ENCODE data around the gene FADS2. TPM values are rescaled to one million over a fixed set of nuclear protein-coding genes. Genes with fewer than 3 reads are reported as not detected.

The FADS2 gene
- total RNA-seq, 2 experiments from 2014 or later: 0.95 to 2.8 TPM

DNA sequence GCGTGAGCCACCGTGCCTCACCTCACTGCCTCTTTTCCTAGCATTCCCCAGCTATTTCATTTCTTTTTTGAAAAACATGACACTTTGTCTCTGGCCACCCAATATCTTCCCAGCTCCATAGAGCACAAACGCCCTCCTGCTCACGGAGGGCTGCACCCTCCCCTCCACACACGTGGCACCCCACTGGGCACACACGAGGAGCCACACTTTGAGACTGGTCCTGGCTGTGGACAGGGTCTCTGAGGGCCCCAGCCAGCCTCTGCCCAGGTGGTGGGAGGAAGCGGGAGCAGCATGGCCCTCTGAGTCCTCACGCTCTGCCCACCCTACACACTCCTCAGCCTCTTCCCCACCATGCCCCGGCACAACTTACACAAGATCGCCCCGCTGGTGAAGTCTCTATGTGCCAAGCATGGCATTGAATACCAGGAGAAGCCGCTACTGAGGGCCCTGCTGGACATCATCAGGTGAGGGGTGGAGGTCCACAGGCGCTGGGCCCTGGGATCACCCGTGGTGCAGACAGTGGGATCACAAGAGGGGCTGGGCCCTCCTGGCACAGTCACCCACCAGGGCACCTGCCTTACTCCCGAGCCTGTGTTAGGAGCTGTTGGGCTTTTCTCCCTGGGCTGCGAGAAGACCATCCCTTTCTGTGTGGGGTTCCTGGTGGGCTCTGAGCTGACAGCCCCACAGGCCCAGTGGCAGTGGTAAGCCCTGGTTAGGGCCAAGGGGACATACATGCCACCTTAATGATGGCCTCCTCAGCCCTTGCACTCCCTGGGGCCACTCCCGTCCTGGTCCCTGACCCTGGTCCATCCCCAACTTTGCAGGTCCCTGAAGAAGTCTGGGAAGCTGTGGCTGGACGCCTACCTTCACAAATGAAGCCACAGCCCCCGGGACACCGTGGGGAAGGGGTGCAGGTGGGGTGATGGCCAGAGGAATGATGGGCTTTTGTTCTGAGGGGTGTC is 37.0 kb downstream of the FADS2 start:
- ChIA-PET POLR2A (no interaction called here), CTCF (ENCODE audit: unreplicated experiment) (no interaction called here)
- intact Hi-C loops (cut with micrococcal nuclease; ENCODE audit: unreplicated experiment): no loop called here
- Histone ChIP-seq H3K36me3 (ENCODE audit: insufficient read depth, low read length) (no peaks in the 10 kb centered on the region), H3K79me2 (ENCODE audit: insufficient read depth, low read depth, low read length) (no peaks in the 10 kb centered on the region), H3K9me2 (ENCODE audit: insufficient read depth, low read length) (no peaks in the 10 kb centered on the region), H3K27ac (ENCODE audit: low read depth, low read length, poor library complexity, severe bottlenecking) (no peak overlapping the region), H4K20me1 (ENCODE audit: insufficient read depth, low read length) (no peaks in the 10 kb centered on the region), H2AFZ (ENCODE audit: low read length) (no peak overlapping the region), H3K4me1 (ENCODE audit: insufficient read depth, low read length, poor library complexity, severe bottlenecking) (no peaks in the 10 kb centered on the region), H3K9me3 (ENCODE audit: low read length) (no peaks in the 10 kb centered on the region), H3K4me2 (ENCODE audit: low read length) (no peak overlapping the region), H3K4me3 (ENCODE audit: low read depth, low read length, poor library complexity, severe bottlenecking) (no peak overlapping the region)
- BruUV-seq (replicated peaks): no TSS peak
- TF ChIP-seq, protein P1, sequence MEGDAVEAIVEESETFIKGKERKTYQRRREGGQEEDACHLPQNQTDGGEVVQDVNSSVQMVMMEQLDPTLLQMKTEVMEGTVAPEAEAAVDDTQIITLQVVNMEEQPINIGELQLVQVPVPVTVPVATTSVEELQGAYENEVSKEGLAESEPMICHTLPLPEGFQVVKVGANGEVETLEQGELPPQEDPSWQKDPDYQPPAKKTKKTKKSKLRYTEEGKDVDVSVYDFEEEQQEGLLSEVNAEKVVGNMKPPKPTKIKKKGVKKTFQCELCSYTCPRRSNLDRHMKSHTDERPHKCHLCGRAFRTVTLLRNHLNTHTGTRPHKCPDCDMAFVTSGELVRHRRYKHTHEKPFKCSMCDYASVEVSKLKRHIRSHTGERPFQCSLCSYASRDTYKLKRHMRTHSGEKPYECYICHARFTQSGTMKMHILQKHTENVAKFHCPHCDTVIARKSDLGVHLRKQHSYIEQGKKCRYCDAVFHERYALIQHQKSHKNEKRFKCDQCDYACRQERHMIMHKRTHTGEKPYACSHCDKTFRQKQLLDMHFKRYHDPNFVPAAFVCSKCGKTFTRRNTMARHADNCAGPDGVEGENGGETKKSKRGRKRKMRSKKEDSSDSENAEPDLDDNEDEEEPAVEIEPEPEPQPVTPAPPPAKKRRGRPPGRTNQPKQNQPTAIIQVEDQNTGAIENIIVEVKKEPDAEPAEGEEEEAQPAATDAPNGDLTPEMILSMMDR (conservative IDR thresholded peaks at IDR 0.05; ENCODE audit: low read length): no peak
- no peak for TF ChIP-seq EZH2phosphoT487 (IDR thresholded peaks at IDR 0.05; ENCODE audit: borderline replicate concordance, low read depth, low read length)
- DNase-seq (ENCODE audit: low spot score): no peak

DNA sequence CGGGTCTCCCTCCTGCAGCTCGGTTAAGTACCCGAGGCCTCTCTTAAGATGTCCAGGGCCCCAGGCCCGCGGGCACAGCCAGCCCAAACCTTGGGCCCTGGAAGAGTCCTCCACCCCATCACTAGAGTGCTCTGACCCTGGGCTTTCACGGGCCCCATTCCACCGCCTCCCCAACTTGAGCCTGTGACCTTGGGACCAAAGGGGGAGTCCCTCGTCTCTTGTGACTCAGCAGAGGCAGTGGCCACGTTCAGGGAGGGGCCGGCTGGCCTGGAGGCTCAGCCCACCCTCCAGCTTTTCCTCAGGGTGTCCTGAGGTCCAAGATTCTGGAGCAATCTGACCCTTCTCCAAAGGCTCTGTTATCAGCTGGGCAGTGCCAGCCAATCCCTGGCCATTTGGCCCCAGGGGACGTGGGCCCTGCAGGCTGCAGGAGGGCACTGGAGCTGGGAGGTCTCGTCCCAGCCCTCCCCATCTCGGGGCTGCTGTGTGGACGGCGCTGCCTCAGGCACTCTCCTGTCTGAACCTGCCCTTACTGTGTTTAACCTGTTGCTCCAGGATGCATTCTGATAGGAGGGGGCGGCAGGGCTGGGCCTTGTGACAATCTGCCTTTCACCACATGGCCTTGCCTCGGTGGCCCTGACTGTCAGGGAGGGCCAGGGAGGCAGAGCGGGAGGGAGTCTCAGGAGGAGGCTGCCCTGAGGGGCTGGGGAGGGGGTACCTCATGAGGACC is 38.3 kb downstream of the FADS2 start:
- DNase-seq (ENCODE audit: low spot score): no peak
- intact Hi-C loops (cut with micrococcal nuclease; ENCODE audit: unreplicated experiment): no loop called here
- BruUV-seq (replicated peaks): no TSS peak
- Histone ChIP-seq H2AFZ (ENCODE audit: low read length) (no peak overlapping the region), H3K79me2 (ENCODE audit: insufficient read depth, low read depth, low read length) (no peaks in the 10 kb centered on the region), H3K27ac (ENCODE audit: low read depth, low read length, poor library complexity, severe bottlenecking) (no peak overlapping the region), H4K20me1 (ENCODE audit: insufficient read depth, low read length) (no peaks in the 10 kb centered on the region), H3K9me2 (ENCODE audit: insufficient read depth, low read length) (no peaks in the 10 kb centered on the region), H3K4me2 (ENCODE audit: low read length) (no peak overlapping the region), H3K9me3 (ENCODE audit: low read length) (no peaks in the 10 kb centered on the region), H3K4me1 (ENCODE audit: insufficient read depth, low read length, poor library complexity, severe bottlenecking) (peaks cover 7% of the 10 kb centered on the region), H3K4me3 (ENCODE audit: low read depth, low read length, poor library complexity, severe bottlenecking) (no peak overlapping the region), H3K36me3 (ENCODE audit: insufficient read depth, low read length) (no peaks in the 10 kb centered on the region)
- ChIA-PET CTCF (ENCODE audit: unreplicated experiment) (interaction anchor here (1.0 kb wide), 1 partner anchor 15 kb away, joined by 4 read pairs; no protein-coding TSS in a partner anchor), POLR2A (no interaction called here)
- no peak for TF ChIP-seq EZH2phosphoT487 (IDR thresholded peaks at IDR 0.05; ENCODE audit: borderline replicate concordance, low read depth, low read length)
- TF ChIP-seq, protein P1 (conservative IDR thresholded peaks at IDR 0.05; ENCODE audit: low read length): no peak

All from OCI-LY7 (cell line).